Testis (tissue), 2 donors: ENCODE measurements around the gene CCDC120.

ENCODE experiments used
- POLR2A ChIP-seq: fragments of 450-650 bp; IDR thresholded peaks from one replicate; pipeline ENCODE4 v1.6.1; 2017; ENCODE audit warnings: antibody characterized with exemption, mild to moderate bottlenecking, moderate library complexity
- TF ChIP-seq, protein P1 (sequence below), 3 experiments: fragments of 450-650 bp in 2 of 3; fragments of 200-600 bp in 1 of 3; sonication (generic) in 1 of 3; IDR thresholded peaks; one replicate each; pipeline ENCODE4 v1.5.1; 2016 to 2019; ENCODE audit warnings: antibody characterized with exemption in 3 of 3, mild to moderate bottlenecking in 2 of 3, moderate library complexity in 1 of 3

DNA sequence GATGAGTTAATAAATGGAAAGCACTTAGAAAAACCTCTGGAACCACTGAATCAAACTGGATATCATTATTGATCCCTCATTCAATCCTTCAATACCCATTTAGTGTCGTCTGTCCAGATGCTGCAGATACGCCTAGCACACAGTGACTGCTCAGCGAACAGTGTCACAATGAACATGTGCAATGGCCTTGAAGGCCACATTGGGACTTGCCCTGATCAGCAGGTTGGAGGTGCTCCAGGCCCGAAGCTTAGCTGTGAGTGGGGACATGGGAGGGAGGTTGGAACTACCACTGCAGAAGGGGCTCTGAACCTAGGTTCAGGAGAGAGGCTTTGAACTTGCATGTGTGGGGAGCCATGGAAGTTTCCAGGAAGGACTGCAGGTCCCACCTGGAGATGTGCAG lies 47.5 kb downstream of the CCDC120 start:
- TF ChIP-seq, protein P1, sequence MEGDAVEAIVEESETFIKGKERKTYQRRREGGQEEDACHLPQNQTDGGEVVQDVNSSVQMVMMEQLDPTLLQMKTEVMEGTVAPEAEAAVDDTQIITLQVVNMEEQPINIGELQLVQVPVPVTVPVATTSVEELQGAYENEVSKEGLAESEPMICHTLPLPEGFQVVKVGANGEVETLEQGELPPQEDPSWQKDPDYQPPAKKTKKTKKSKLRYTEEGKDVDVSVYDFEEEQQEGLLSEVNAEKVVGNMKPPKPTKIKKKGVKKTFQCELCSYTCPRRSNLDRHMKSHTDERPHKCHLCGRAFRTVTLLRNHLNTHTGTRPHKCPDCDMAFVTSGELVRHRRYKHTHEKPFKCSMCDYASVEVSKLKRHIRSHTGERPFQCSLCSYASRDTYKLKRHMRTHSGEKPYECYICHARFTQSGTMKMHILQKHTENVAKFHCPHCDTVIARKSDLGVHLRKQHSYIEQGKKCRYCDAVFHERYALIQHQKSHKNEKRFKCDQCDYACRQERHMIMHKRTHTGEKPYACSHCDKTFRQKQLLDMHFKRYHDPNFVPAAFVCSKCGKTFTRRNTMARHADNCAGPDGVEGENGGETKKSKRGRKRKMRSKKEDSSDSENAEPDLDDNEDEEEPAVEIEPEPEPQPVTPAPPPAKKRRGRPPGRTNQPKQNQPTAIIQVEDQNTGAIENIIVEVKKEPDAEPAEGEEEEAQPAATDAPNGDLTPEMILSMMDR (IDR thresholded peaks at IDR 0.05) = no peak
- TF ChIP-seq POLR2A = no peak
